GM19438 (cell line): ENCODE results near the gene CYBA.
"Not testable (repeated sequence)": the region's sequence is repeated elsewhere in the genome, so short reads cannot be mapped to it uniquely, and the experiment has no call there.

Source experiments
- ATAC-seq: cut with Tn5 transposase; IDR thresholded peaks from one replicate; pipeline ENCODE4 v1.9.1; 2021; ENCODE audit warnings: low read depth; ENCODE audit not compliant: unreplicated experiment

The CYBA gene

GRCh38 chr16:88616320-88616719 is 34.5 kb downstream of the CYBA start:
- no peak for ATAC-seq

GRCh38 chr16:88614818-88615580 is 35.9 kb downstream of the CYBA start:
- ATAC-seq = no peak

GRCh38 chr16:88613911-88614817 is 36.7 kb downstream of the CYBA start:
- no peak for ATAC-seq

GRCh38 chr16:88613293-88613692 is 37.6 kb downstream of the CYBA start:
- no peak for ATAC-seq

GRCh38 chr16:88610909-88611812 is 39.7 kb downstream of the CYBA start:
- ATAC-seq = no peak

- ATAC-seq = no peak
Observed at GRCh38 chr16:88610080-88610479, 40.8 kb downstream of the CYBA start.

GRCh38 chr16:88609426-88609825 is 41.4 kb downstream of the CYBA start:
- not testable (repeated sequence) for ATAC-seq

GRCh38 chr16:88608076-88608475 is 42.8 kb downstream of the CYBA start:
- ATAC-seq = no peak

GRCh38 chr16:88606148-88606757 is 44.6 kb downstream of the CYBA start:
- ATAC-seq = no peak

GRCh38 chr16:88605186-88606147 is 45.4 kb downstream of the CYBA start:
- ATAC-seq = no peak

GRCh38 chr16:88602091-88602490 is 48.8 kb downstream of the CYBA start:
- ATAC-seq = no peak

- no peak for ATAC-seq
Observed at GRCh38 chr16:88601313-88602036, 49.4 kb downstream of the CYBA start.

- no peak for ATAC-seq
Observed at GRCh38 chr16:88600539-88600896, 50.3 kb downstream of the CYBA start.

GRCh38 chr16:88599825-88600538 is 50.9 kb downstream of the CYBA start:
- ATAC-seq = no peak

GRCh38 chr16:88599092-88599733 is 51.6 kb downstream of the CYBA start:
- no peak for ATAC-seq

- ATAC-seq = no peak
Observed at GRCh38 chr16:88597856-88598491, 52.9 kb downstream of the CYBA start.

GRCh38 chr16:88596483-88596882 is 54.4 kb downstream of the CYBA start:
- ATAC-seq = no peak
